Skeletal muscle satellite cell (primary cell): ENCODE results near the gene LPAR1.

Experiments used
- H3K27me3 ChIP-seq: 2 replicates; pipeline ENCODE4 v1.7.0; 2013; ENCODE audit warnings: low read length; ENCODE audit not compliant: control insufficient read depth, insufficient read depth
- H3K36me3 ChIP-seq: 2 replicates; pipeline ENCODE4 v1.7.0; 2013; ENCODE audit warnings: mild to moderate bottlenecking, control low read depth, low read length; ENCODE audit not compliant: insufficient read depth
- H3K4me1 ChIP-seq: 2 replicates; pipeline ENCODE4 v1.7.0; 2013; ENCODE audit warnings: low read length; ENCODE audit not compliant: control insufficient read depth, insufficient read depth
- H3K4me2 ChIP-seq: 2 replicates; pipeline ENCODE4 v1.7.0; 2013; ENCODE audit warnings: mild to moderate bottlenecking, low read length
- H3K4me3 ChIP-seq: 2 replicates; pipeline ENCODE4 v1.7.0; 2013; ENCODE audit warnings: low read length
- H3K9ac ChIP-seq: 2 replicates; pipeline ENCODE4 v1.7.0; 2013; ENCODE audit warnings: mild to moderate bottlenecking, low read depth, low read length, moderate library complexity
- H3K9me3 ChIP-seq: replicated peaks from 2 replicates; pipeline ENCODE4 v1.7.0; 2013; ENCODE audit warnings: mild to moderate bottlenecking, control low read depth, low read length

LPAR1 gene

DNA sequence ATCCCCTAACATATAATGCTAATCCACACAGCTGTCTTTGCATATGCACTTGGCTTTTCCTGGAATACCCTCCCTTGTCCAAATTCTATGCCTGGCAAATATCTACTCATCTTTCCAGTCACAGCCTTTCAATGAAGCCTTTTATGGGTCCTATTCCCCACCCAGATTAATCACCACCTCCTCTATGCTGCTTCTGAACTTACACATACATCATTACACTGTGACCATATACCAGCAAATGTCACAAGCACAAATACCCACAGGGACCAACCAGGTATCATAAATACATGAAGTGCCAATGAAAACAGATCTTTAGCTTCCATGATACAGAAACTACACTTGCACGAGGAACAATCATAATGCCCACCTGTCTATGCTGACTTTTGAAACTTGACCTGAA is 22.3 kb downstream of the LPAR1 start:
- Histone ChIP-seq H3K36me3 (peaks cover 23% of the 10 kb centered on the region), H3K4me3 (no peak overlapping the region), H3K9ac (no peak overlapping the region), H3K9me3 (no peaks in the 10 kb centered on the region), H3K4me1 (peaks cover 49% of the 10 kb centered on the region), H3K4me2 (no peak overlapping the region), H3K27me3 (no peaks in the 10 kb centered on the region)

DNA sequence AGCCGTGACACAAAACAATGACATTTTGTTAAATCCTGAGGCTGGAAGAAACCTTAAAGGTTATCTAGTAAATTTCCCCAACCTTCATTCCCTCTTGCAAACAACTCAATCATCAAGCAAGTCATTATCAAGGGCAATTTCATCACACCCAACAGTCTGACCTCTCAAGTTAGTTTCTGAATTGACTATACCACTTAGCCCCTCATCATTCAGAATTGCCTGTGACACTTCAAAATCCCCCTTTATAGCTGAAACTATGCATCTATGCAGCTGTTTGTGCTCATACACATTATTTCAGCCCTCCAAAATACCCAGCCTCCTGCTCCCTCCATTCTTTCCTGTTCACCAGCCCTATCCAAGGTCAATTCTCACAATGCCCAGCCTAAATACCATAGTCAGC is 24.6 kb downstream of the LPAR1 start:
- H3K27me3 ChIP-seq, result no peaks in the 10 kb centered on the region
- no peak overlapping the region for H3K9ac ChIP-seq
- no peaks in the 10 kb centered on the region for H3K9me3 ChIP-seq
- H3K4me2 ChIP-seq, result no peak overlapping the region
- H3K36me3 ChIP-seq, result peaks cover 24% of the 10 kb centered on the region
- peaks cover 33% of the 10 kb centered on the region for H3K4me1 ChIP-seq
- no peak overlapping the region for H3K4me3 ChIP-seq

DNA sequence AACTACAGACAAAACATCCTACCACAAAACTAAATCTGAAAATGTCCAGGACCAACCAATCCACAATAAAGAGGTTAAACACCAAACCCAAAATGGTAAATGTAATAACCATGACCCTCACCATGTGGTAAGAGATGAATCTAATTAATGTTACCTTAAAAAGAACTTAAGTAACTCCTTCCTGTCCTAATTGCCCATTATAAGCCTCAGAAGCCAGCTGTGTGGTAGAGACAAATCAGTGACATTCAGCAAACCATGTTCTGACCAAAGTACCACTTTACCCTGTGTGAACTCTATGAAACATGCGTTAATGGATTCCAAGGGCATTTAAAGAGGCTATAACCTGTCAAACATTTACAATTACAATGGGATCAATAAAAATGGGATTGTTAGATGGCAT is 25.0 kb downstream of the LPAR1 start:
- Histone ChIP-seq H3K27me3 (no peaks in the 10 kb centered on the region), H3K36me3 (peaks cover 24% of the 10 kb centered on the region), H3K4me3 (no peak overlapping the region)

DNA sequence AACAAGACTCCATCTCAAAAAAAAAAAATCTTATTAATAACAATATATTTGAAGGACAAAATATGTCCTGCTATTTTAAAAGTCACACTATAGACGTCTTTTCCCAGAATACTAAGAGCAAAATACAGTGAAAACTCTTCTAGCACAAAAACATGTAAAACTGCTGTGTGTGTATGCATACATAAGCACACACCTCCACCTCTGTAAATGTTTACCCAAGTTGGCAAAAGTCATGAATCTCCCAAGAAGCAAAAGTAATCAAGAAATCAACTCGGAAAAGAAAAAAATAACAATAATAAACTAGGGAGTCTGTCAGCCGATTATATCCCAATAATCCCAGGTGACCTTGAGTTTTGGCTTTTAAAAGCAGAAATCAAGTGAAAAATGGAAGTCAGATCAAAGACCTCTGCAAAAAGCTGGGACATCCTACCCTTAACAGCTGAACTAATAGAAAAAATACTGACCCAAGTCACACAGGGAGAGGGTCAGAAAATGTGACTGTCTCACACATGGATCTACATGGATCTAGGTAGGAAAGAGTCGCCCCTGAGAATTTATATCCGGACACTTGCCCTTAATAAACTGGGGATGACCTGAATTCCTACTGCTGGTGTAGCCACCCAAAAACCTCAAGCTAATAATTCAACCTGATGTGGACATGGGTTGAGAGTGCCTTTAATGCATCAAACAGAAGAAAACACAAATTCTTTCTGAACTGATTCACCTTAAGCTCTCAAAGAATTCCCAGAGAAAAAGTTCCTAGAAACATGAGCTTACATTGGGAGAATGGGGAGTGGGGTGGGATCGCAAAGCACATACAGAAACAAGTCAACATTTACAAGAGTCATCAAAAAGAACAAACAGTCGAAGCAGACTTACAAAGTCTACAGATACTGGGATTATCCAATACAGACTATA is 29.9 kb downstream of the LPAR1 start:
- Histone ChIP-seq H3K4me1 (peaks cover 29% of the 10 kb centered on the region), H3K9me3 (no peaks in the 10 kb centered on the region), H3K4me2 (no peak overlapping the region), H3K4me3 (no peak overlapping the region), H3K9ac (no peak overlapping the region), H3K36me3 (peaks cover 30% of the 10 kb centered on the region), H3K27me3 (no peaks in the 10 kb centered on the region)

More for the DNA sequence above, 25.0 kb downstream of the LPAR1 start:
- H3K4me2 ChIP-seq, result no peak overlapping the region
- no peak overlapping the region for H3K9ac ChIP-seq
- peaks cover 35% of the 10 kb centered on the region for H3K4me1 ChIP-seq
- no peaks in the 10 kb centered on the region for H3K9me3 ChIP-seq

DNA sequence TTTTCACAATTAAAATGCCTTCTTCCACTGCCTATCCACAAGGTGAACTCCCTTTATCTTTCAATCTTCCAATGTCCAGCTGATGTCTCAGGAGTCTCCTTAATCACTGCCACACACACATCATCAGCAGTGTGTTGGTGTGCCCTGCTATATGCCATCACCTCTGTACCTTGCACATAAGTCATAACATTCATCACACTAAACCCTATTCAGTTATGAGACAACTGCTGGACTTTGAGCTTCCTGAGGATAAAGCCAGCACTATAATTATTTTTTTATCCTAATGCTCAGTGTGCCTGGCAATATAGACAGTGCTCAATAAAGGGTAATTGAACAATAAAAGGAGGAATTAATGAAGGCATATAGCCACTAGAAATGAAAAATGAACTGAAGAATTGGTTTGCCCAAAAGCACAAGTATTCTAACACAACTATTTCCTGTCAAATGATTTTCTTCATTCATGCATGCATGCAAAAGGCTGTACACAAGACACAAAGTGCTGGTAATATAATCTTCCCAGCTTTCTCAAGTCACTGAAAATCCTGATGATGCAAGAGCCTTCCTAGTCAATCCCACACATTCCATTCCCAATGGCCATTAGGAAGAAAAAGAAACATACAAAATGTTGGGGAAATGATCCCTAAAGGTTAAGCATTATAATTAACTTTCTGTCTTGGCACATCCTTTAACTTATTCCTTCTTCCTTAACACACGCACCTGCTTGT is 32.4 kb downstream of the LPAR1 start:
- H3K4me1 ChIP-seq, result peaks cover 36% of the 10 kb centered on the region
- H3K4me2 ChIP-seq, result no peak overlapping the region
- H3K9me3 ChIP-seq, result no peaks in the 10 kb centered on the region
- H3K4me3 ChIP-seq, result no peak overlapping the region
- no peak overlapping the region for H3K9ac ChIP-seq
- peaks cover 36% of the 10 kb centered on the region for H3K36me3 ChIP-seq
- no peaks in the 10 kb centered on the region for H3K27me3 ChIP-seq

DNA sequence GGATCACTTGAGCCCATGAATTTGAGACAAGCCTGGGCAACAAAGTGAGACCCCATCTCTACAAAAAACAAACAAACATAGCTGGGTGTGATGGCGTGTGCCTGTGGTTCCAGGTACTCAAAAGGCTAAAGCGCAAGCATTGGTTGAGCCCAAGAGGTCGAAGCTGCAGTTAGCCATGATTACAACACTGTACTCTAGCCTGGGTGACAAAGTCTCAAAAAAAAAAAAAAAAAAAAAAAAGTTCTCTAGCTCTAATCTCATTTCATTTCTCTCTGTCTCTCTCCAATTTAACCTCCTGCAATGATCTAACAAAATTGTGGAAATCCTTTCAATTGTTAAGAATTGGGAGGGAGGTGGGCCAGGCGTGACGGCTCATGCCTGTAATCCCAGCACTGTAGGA is 33.3 kb downstream of the LPAR1 start:
- peaks cover 45% of the 10 kb centered on the region for H3K4me1 ChIP-seq
- no peaks in the 10 kb centered on the region for H3K27me3 ChIP-seq
- H3K4me3 ChIP-seq, result no peak overlapping the region
- H3K36me3 ChIP-seq, result peaks cover 44% of the 10 kb centered on the region
- no peaks in the 10 kb centered on the region for H3K9me3 ChIP-seq
- no peak overlapping the region for H3K4me2 ChIP-seq
- H3K9ac ChIP-seq, result no peak overlapping the region

DNA sequence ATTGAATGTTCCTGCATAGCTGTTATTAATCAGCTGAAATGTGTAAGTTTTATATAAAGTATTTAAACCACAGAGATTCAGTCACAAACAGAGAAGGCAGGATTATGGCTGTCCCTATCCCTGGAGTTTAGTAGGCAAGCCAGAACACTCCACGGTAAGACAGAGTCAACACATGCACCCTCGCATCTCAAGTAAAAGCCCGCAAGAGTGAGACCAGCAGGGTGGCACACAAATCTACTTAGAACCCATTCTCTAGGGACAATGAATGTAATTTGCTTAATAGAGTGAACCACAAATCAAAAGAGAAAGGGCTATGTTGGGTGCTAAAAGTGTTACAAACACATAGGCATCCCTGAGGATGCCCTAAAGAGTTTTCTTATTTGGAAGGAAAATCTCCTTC is 35.1 kb downstream of the LPAR1 start:
- H3K36me3 ChIP-seq, result peaks cover 50% of the 10 kb centered on the region
- H3K27me3 ChIP-seq, result no peaks in the 10 kb centered on the region
- H3K9ac ChIP-seq, result no peak overlapping the region
- H3K4me1 ChIP-seq, result peaks cover 52% of the 10 kb centered on the region
- H3K4me2 ChIP-seq, result no peak overlapping the region
- H3K9me3 ChIP-seq, result no peaks in the 10 kb centered on the region
- no peak overlapping the region for H3K4me3 ChIP-seq

DNA sequence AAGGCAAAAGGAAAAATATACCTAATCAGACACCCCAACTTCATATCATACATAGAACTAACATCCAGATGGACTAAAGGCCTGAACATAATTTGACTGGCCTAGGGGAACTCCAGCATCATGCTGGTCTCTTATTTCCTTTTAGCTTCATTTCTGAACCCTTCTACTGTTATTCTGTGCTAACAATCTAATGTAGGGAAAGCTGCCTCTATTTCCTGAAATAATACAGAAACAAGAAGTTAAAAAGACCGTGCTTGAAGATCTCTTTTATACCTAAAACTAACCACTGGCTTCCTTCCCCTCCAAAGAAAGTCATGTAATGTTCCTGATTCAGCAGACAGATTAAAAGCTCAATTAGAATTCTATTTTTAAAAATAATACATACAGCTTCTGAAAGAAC is 36.7 kb downstream of the LPAR1 start:
- Histone ChIP-seq H3K36me3 (peaks cover 50% of the 10 kb centered on the region), H3K9ac (no peak overlapping the region), H3K9me3 (no peaks in the 10 kb centered on the region), H3K4me3 (no peak overlapping the region), H3K27me3 (no peaks in the 10 kb centered on the region), H3K4me2 (no peak overlapping the region), H3K4me1 (peaks cover 68% of the 10 kb centered on the region)

DNA sequence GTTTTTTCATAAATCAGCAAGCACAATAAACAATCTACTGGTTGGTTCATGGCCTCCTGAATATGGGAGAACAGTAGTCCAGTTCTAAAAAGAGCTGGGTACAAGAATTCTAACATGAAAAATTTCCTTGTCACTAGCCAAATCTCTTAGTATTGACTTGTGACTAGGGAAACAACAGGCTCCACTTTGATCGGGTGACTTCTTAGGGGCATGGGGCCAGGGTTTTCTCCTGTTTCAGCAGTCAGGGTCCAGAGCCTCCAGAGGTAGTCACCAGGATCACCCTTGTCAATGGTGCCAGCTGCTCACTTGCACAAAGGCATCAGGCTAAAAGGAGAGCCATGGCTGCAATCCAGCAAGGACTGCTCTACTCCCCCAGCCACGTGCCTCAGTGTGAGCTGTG is 38.1 kb downstream of the LPAR1 start:
- no peak overlapping the region for H3K4me2 ChIP-seq
- H3K9ac ChIP-seq, result no peak overlapping the region
- no peak overlapping the region for H3K4me3 ChIP-seq
- no peaks in the 10 kb centered on the region for H3K9me3 ChIP-seq
- H3K27me3 ChIP-seq, result no peaks in the 10 kb centered on the region
- peaks cover 43% of the 10 kb centered on the region for H3K36me3 ChIP-seq
- H3K4me1 ChIP-seq, result peaks cover 73% of the 10 kb centered on the region

DNA sequence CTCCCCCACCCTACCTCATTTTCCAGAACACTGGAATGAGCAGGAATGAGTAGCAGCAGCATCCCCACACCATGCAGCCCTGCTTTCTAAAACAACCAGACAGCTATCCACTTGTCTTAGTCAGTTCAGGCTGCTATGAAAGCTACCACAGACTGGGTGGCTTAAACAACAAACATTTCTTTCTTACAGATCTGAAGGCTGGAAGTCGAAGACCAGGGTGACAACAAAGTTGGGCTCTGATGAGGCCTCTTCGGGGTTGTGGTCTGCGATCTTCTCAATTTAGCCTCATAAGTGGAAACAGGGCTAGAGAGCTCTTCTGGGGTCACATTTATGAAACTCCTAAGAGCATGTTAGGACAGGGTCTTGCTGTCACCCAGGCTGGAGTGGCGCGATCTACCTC is 38.9 kb downstream of the LPAR1 start:
- Histone ChIP-seq H3K36me3 (peaks cover 37% of the 10 kb centered on the region), H3K4me1 (peaks cover 76% of the 10 kb centered on the region), H3K4me3 (no peak overlapping the region), H3K9ac (no peak overlapping the region), H3K27me3 (no peaks in the 10 kb centered on the region), H3K4me2 (no peak overlapping the region), H3K9me3 (no peaks in the 10 kb centered on the region)

DNA sequence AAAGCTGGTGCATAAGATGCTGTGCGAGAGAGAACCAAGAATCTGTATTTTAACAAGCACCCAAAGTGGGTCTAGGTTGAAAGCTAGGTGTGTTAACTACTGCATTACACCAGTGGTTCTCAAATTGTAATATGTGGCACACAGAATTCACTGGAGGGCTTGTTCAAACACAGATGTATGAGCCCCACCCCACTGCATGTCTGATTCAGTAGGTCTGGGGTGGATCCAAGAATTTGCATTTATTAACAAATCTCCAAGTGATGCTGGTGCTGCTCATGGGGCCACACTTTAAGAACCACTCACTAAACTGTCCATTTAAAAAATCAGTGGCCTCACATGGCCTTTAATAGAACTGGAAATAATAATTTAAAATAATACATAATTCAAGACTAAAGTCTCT is 40.4 kb downstream of the LPAR1 start:
- no peak overlapping the region for H3K4me3 ChIP-seq
- peaks cover 26% of the 10 kb centered on the region for H3K36me3 ChIP-seq
- peak overlapping the region; percentile 56 for H3K4me2 ChIP-seq
- peaks cover 76% of the 10 kb centered on the region for H3K4me1 ChIP-seq
- H3K27me3 ChIP-seq, result no peaks in the 10 kb centered on the region
- H3K9ac ChIP-seq, result no peak overlapping the region
- no peaks in the 10 kb centered on the region for H3K9me3 ChIP-seq
